ENCODE results near the gene ISM1.

ISM1 gene

GRCh38 chr20:13340088-13340487 lies 119.0 kb downstream of the ISM1 start:
- no peak for TF ChIP-seq EGR1 (IDR thresholded peaks at IDR 0.05)
- no peak for TF ChIP-seq TAF1 (IDR thresholded peaks at IDR 0.05; ENCODE audit: low read depth)
- TF ChIP-seq USF1 (IDR thresholded peaks at IDR 0.05) = no peak
- TF ChIP-seq CEBPB (IDR thresholded peaks at IDR 0.05) = no peak
- no peak for TF ChIP-seq RAD21 (IDR thresholded peaks at IDR 0.05; ENCODE audit: low read depth)
- no peak for TF ChIP-seq YY1 (IDR thresholded peaks at IDR 0.05; ENCODE audit: low read depth)
- TF ChIP-seq TEAD4 (IDR thresholded peaks at IDR 0.05) = no peak
- no peak for TF ChIP-seq FOXM1 (IDR thresholded peaks at IDR 0.05; ENCODE audit: borderline replicate concordance, low read depth)
- TF ChIP-seq EP300 (IDR thresholded peaks at IDR 0.05; ENCODE audit: borderline replicate concordance) = no peak
- TF ChIP-seq NFIC (IDR thresholded peaks at IDR 0.05) = no peak
- no peak for TF ChIP-seq TCF12 (IDR thresholded peaks at IDR 0.05; ENCODE audit: low read depth)
- no peak for TF ChIP-seq REST (IDR thresholded peaks at IDR 0.05; ENCODE audit: low read depth)
- no peak for TF ChIP-seq CREB1 (IDR thresholded peaks at IDR 0.05; ENCODE audit: low read depth)
- no peak for TF ChIP-seq ZBTB7A (IDR thresholded peaks at IDR 0.05; ENCODE audit: low read depth)
- TF ChIP-seq MAX (IDR thresholded peaks at IDR 0.05) = no peak

- TF ChIP-seq REST (IDR thresholded peaks at IDR 0.05; ENCODE audit: low read depth) (no peak), CEBPB (IDR thresholded peaks at IDR 0.05) (no peak), YY1 (IDR thresholded peaks at IDR 0.05; ENCODE audit: low read depth) (no peak), CREB1 (IDR thresholded peaks at IDR 0.05; ENCODE audit: low read depth) (no peak), TAF1 (IDR thresholded peaks at IDR 0.05; ENCODE audit: low read depth) (no peak), MAX (IDR thresholded peaks at IDR 0.05) (no peak), FOXM1 (IDR thresholded peaks at IDR 0.05; ENCODE audit: borderline replicate concordance, low read depth) (no peak), TCF12 (IDR thresholded peaks at IDR 0.05; ENCODE audit: low read depth) (no peak), RAD21 (IDR thresholded peaks at IDR 0.05; ENCODE audit: low read depth) (no peak), ZBTB7A (IDR thresholded peaks at IDR 0.05; ENCODE audit: low read depth) (no peak), EP300 (IDR thresholded peaks at IDR 0.05; ENCODE audit: borderline replicate concordance) (no peak), NFIC (IDR thresholded peaks at IDR 0.05) (no peak), USF1 (IDR thresholded peaks at IDR 0.05) (no peak)
These were observed 120.8 kb downstream of the ISM1 start for GRCh38 chr20:13341737-13342393.

GRCh38 chr20:13342469-13343242 lies 121.6 kb downstream of the ISM1 start:
- no peak for TF ChIP-seq FOXM1 (IDR thresholded peaks at IDR 0.05; ENCODE audit: borderline replicate concordance, low read depth)

- TF ChIP-seq FOXM1 (IDR thresholded peaks at IDR 0.05; ENCODE audit: borderline replicate concordance, low read depth) = no peak
These were observed 123.6 kb downstream of the ISM1 start for GRCh38 chr20:13344671-13345070.

GRCh38 chr20:13348311-13349234 lies 127.5 kb downstream of the ISM1 start:
- no peak for TF ChIP-seq EP300 (IDR thresholded peaks at IDR 0.05; ENCODE audit: borderline replicate concordance)
- no peak for TF ChIP-seq TEAD4 (IDR thresholded peaks at IDR 0.05)
- no peak for TF ChIP-seq ZBTB7A (IDR thresholded peaks at IDR 0.05; ENCODE audit: low read depth)
- TF ChIP-seq YY1 (IDR thresholded peaks at IDR 0.05; ENCODE audit: low read depth) = no peak
- no peak for TF ChIP-seq EGR1 (IDR thresholded peaks at IDR 0.05)
- no peak for TF ChIP-seq TCF12 (IDR thresholded peaks at IDR 0.05; ENCODE audit: low read depth)
- TF ChIP-seq CREB1 (IDR thresholded peaks at IDR 0.05; ENCODE audit: low read depth) = no peak
- no peak for TF ChIP-seq TAF1 (IDR thresholded peaks at IDR 0.05; ENCODE audit: low read depth)
- TF ChIP-seq RAD21 (IDR thresholded peaks at IDR 0.05; ENCODE audit: low read depth) = no peak
- no peak for TF ChIP-seq USF1 (IDR thresholded peaks at IDR 0.05)
- TF ChIP-seq REST (IDR thresholded peaks at IDR 0.05; ENCODE audit: low read depth) = no peak
- TF ChIP-seq MAX (IDR thresholded peaks at IDR 0.05) = no peak
- TF ChIP-seq FOXM1 (IDR thresholded peaks at IDR 0.05; ENCODE audit: borderline replicate concordance, low read depth) = no peak
- no peak for TF ChIP-seq CEBPB (IDR thresholded peaks at IDR 0.05)
- no peak for TF ChIP-seq NFIC (IDR thresholded peaks at IDR 0.05)
